A172 (cell line): ENCODE measurements around the gene HLTF. TPM values are rescaled to one million over a fixed set of nuclear protein-coding genes. Genes with fewer than 3 reads are reported as not detected.

Experiments
- DNase-seq: peaks from one replicate; pipeline ENCODE4 v3.0.0-alpha.2; 2015; ENCODE audit warnings: low spot score
- total RNA-seq: library from RNA; depleted of rRNA; stranded (reverse); fragments of >200 nt; shearing (Covaris generic); gene quantifications from 2 replicates; pipeline ENCODE4 v1.2.3, GENCODE V29; 2014

Gene HLTF
- total RNA-seq, 1 experiment from 2014 or later: 94.5 TPM

GRCh38 chr3:149089395-149089794 lies 3.1 kb upstream of the HLTF start:
- no peak for DNase-seq

- no peak for DNase-seq
Measured at GRCh38 chr3:149087208-149087607, 875 bp upstream of the HLTF start.

GRCh38 chr3:149085828-149086231 lies 503 bp downstream of the HLTF start:
- peak; percentile 36 for DNase-seq

GRCh38 chr3:149081772-149082171 lies 4.6 kb downstream of the HLTF start:
- no peak for DNase-seq

GRCh38 chr3:149080699-149081091 lies 5.6 kb downstream of the HLTF start:
- DNase-seq: no peak

GRCh38 chr3:149080011-149080698 lies 6.2 kb downstream of the HLTF start:
- DNase-seq: no peak

- DNase-seq: no peak
Measured at GRCh38 chr3:149077628-149078027, 8.7 kb downstream of the HLTF start.

- DNase-seq: no peak
Measured at GRCh38 chr3:149067883-149068282, 18.4 kb downstream of the HLTF start.

GRCh38 chr3:149061776-149062175 lies 24.6 kb downstream of the HLTF start:
- DNase-seq: no peak

GRCh38 chr3:149058602-149059001 lies 27.7 kb downstream of the HLTF start:
- no peak for DNase-seq

- DNase-seq: no peak
Measured at GRCh38 chr3:149058198-149058597, 28.1 kb downstream of the HLTF start.

GRCh38 chr3:149055575-149055974 lies 30.8 kb downstream of the HLTF start:
- no peak for DNase-seq

GRCh38 chr3:149044339-149045083 lies 41.8 kb downstream of the HLTF start:
- no peak for DNase-seq

- peak; percentile 28 for DNase-seq
Measured at GRCh38 chr3:149042789-149043386, 43.4 kb downstream of the HLTF start.

GRCh38 chr3:149038322-149038721 lies 48.0 kb downstream of the HLTF start:
- DNase-seq: no peak

- DNase-seq: no peak
Measured at GRCh38 chr3:149037684-149038083, 48.6 kb downstream of the HLTF start.

- DNase-seq: no peak
Measured at GRCh38 chr3:149031096-149031495, 55.2 kb downstream of the HLTF start.

- DNase-seq: no peak
Measured at GRCh38 chr3:149026718-149027117, 59.6 kb downstream of the HLTF start.

GRCh38 chr3:149023951-149024350 lies 62.4 kb downstream of the HLTF start:
- no peak for DNase-seq

- DNase-seq: no peak
Measured at GRCh38 chr3:149021830-149022229, 64.5 kb downstream of the HLTF start.

- no peak for DNase-seq
Measured at GRCh38 chr3:149020839-149021252, 65.5 kb downstream of the HLTF start.

- no peak for DNase-seq
Measured at GRCh38 chr3:149020196-149020838, 66.0 kb downstream of the HLTF start.
